Mammary epithelial cell (primary cell): ENCODE results near the gene KPNA6.

Source experiments
- CTCF ChIP-seq, 2 donors: IDR thresholded peaks in 1 of 2; conservative IDR thresholded peaks in 1 of 2; 2 replicates each; pipeline ENCODE4 v1.5.1; 2011 to 2012; ENCODE audit warnings: inconsistent platforms in 2 of 2, low read length in 2 of 2, mild to moderate bottlenecking in 2 of 2, control low read depth in 1 of 2, low read depth in 1 of 2; ENCODE audit not compliant: insufficient read depth in 1 of 2; ENCODE audit errors: extremely low read depth in 1 of 2
- EZH2 ChIP-seq: IDR thresholded peaks from 2 replicates; pipeline ENCODE4 v1.6.1; 2012; ENCODE audit warnings: low read length, inconsistent platforms, borderline replicate concordance

DNA sequence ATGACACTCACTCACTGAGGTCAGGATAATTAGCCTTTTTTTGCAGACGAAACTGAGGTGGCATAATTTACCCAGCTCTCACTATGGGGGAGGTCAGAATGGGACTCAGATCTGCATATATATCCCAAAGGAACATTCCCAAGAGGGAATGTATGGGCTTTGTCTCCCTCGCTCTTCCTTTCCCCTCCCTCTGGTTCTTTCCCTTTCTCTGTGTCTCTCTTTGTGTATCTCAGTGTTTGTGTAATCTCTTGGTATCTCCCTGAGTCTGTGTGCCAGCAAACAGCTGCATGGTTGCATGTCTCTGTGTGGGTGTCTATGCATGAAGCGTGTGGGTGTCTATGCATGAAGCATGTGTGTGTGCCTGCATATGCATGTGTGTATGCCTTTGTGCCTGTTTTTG, 30.4 kb upstream of the KPNA6 start:
- no peak for TF ChIP-seq CTCF (conservative IDR thresholded peaks at IDR 0.05 in 1 of 2, IDR thresholded peaks at IDR 0.05 in 1 of 2; ENCODE audit: extremely low read depth in 1 of 2, insufficient read depth in 1 of 2, low read depth in 1 of 2, low read length in 2 of 2)
- no peak for TF ChIP-seq EZH2
